ENCODE measurements around the gene LRRC75B. TPM values are rescaled to one million over a fixed set of nuclear protein-coding genes. Genes with fewer than 3 reads are reported as not detected.

The LRRC75B gene
- total and polyA plus RNA-seq, 9 of the 15 experiments (the other 6 are each of a cell fraction or from before 2014, with no cell fraction given) = 0.10 to 2.8 (median 1.0) TPM; not detected in 1

DNA sequence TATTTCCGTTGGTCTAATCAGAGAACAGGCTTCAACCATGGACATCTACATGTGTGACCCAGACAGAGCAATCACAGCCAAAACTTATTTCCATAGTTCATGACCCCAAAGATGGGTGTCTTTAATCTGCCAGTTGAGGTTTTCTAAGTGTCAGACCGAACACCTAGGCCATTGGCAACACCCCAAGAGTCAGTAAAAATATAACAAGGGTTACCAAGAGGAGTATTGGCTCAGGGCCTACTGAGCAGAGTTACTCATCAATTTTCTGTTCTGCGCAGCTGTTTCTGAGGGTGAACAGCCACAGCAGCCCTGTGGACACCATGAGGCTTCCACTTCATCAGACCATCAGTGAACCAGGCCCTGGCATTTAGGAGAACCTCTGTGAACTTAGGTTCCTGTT lies 56.8 kb downstream of the LRRC75B start:
- BruUV-seq (replicated peaks) = no TSS peak
- H3K4me2 ChIP-seq (ENCODE audit: insufficient read depth, low read length) = no peak overlapping the region
- H3K79me2 ChIP-seq (ENCODE audit: control insufficient read depth, insufficient read depth, low read length) = no peaks in the 10 kb centered on the region
- no peak overlapping the region for H3K27ac ChIP-seq (ENCODE audit: extremely low read depth, low read depth, low read length)
- ChIA-PET POLR2A (interaction anchor here (0.9 kb wide), 2 partner anchors 9 to 10 kb away, joined by 3 to 4 read pairs; no protein-coding TSS in a partner anchor), CTCF (ENCODE audit: low intra/inter-chr PET ratio) (interaction anchor here (0.6 kb wide), 2 partner anchors 206 to 1410 kb away, joined by 4 read pairs; no protein-coding TSS in a partner anchor)
- peaks cover 0 to 5% of the 10 kb centered on the region in 2 experiments; a peak in 1 of 5 replicates for H3K27me3 ChIP-seq (ENCODE audit: control insufficient read depth in 2 of 2, insufficient read depth in 2 of 2, low read length in 2 of 2)
- ATAC-seq (no peak), FAIRE-seq (no peak), DNase-seq (ENCODE audit: extremely low read depth in 1 of 4, low spot score in 3 of 4) (no peak)
- H4K20me1 ChIP-seq (replicated peaks; ENCODE audit: control insufficient read depth, insufficient read depth, low read length) = no peaks in the 10 kb centered on the region
- H3K4me1 ChIP-seq (replicated peaks in 1 of 2; ENCODE audit: control insufficient read depth in 2 of 2, insufficient read depth in 2 of 2, low read length in 2 of 2) = no peaks in the 10 kb centered on the region; a peak in 1 of 5 replicates
- no peaks in the 10 kb centered on the region for H3K9me1 ChIP-seq (ENCODE audit: control insufficient read depth, insufficient read depth, low read length)
- in situ Hi-C loops (cut with MboI) = no loop called here
- WGBS (ENCODE audit: insufficient coverage, low coverage, missing lambda C conversion rate) = 29% methylated on average over 3 of the region's 3 CpGs
- no peak overlapping the region for H2AFZ ChIP-seq (ENCODE audit: low read depth, low read length)
- TF ChIP-seq GATAD2B (IDR thresholded peaks at IDR 0.05; ENCODE audit: borderline replicate concordance) (no peak), DDX20 (tag; IDR thresholded peaks at IDR 0.05; ENCODE audit: low read depth) (no peak), ILF3 (IDR thresholded peaks at IDR 0.05; ENCODE audit: borderline replicate concordance) (no peak), ZNF217 (CRISPR knock-in tag; IDR thresholded peaks at IDR 0.05) (no peak), ZBTB1 (CRISPR knock-in tag; IDR thresholded peaks at IDR 0.05; ENCODE audit: borderline replicate concordance, low read depth) (no peak), ZNF263 (CRISPR knock-in tag; IDR thresholded peaks at IDR 0.05; ENCODE audit: borderline replicate concordance) (no peak), SREBF1 (IDR thresholded peaks at IDR 0.05; ENCODE audit: borderline replicate concordance, low read depth, low read length) (no peak), ZNF584 (CRISPR knock-in tag; IDR thresholded peaks at IDR 0.05; ENCODE audit: low read depth) (no peak), ZNF444 (CRISPR knock-in tag; IDR thresholded peaks at IDR 0.05) (no peak), HLTF (IDR thresholded peaks at IDR 0.05) (no peak)
- TF ChIP-seq, protein P1, sequence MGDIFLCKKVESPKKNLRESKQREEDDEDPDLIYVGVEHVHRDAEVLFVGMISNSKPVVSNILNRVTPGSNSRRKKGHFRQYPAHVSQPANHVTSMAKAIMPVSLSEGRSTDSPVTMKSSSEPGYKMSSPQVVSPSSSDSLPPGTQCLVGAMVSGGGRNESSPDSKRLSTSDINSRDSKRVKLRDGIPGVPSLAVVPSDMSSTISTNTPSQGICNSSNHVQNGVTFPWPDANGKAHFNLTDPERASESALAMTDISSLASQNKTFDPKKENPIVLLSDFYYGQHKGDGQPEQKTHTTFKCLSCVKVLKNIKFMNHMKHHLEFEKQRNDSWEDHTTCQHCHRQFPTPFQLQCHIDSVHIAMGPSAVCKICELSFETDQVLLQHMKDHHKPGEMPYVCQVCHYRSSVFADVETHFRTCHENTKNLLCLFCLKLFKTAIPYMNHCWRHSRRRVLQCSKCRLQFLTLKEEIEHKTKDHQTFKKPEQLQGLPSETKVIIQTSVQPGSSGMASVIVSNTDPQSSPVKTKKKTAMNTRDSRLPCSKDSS (IDR thresholded peaks at IDR 0.05; ENCODE audit: low read depth, partially characterized antibody) = no peak
- TF ChIP-seq, protein P2, sequence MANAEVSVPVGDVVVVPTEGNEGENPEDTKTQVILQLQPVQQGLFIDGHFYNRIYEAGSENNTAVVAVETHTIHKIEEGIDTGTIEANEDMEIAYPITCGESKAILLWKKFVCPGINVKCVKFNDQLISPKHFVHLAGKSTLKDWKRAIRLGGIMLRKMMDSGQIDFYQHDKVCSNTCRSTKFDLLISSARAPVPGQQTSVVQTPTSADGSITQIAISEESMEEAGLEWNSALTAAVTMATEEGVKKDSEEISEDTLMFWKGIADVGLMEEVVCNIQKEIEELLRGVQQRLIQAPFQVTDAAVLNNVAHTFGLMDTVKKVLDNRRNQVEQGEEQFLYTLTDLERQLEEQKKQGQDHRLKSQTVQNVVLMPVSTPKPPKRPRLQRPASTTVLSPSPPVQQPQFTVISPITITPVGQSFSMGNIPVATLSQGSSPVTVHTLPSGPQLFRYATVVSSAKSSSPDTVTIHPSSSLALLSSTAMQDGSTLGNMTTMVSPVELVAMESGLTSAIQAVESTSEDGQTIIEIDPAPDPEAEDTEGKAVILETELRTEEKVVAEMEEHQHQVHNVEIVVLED (CRISPR knock-in tag; IDR thresholded peaks at IDR 0.05) = no peak
- no peak overlapping the region for H3K9ac ChIP-seq (ENCODE audit: insufficient read depth in 1 of 2, low read depth in 2 of 2, low read length in 2 of 2)
- intact Hi-C loops (cut with micrococcal nuclease) = no loop called here
- H3K36me3 ChIP-seq (ENCODE audit: control insufficient read depth, insufficient read depth, low read length) = peaks cover 9% of the 10 kb centered on the region; the same call in 2 of the 3 replicates
- no peak overlapping the region for H3K4me3 ChIP-seq
- H3K9me3 ChIP-seq (replicated peaks; ENCODE audit: control insufficient read depth, insufficient read depth, low read depth, low read length) = no peaks in the 10 kb centered on the region
